ENCODE data around the gene TMEM144. TPM values are rescaled to one million over a fixed set of nuclear protein-coding genes. Genes with fewer than 3 reads are reported as not detected.

TMEM144 gene
- total RNA-seq, 4 donors from 2014 or later, result 3.7 to 9.3 (median 6.2) TPM

DNA sequence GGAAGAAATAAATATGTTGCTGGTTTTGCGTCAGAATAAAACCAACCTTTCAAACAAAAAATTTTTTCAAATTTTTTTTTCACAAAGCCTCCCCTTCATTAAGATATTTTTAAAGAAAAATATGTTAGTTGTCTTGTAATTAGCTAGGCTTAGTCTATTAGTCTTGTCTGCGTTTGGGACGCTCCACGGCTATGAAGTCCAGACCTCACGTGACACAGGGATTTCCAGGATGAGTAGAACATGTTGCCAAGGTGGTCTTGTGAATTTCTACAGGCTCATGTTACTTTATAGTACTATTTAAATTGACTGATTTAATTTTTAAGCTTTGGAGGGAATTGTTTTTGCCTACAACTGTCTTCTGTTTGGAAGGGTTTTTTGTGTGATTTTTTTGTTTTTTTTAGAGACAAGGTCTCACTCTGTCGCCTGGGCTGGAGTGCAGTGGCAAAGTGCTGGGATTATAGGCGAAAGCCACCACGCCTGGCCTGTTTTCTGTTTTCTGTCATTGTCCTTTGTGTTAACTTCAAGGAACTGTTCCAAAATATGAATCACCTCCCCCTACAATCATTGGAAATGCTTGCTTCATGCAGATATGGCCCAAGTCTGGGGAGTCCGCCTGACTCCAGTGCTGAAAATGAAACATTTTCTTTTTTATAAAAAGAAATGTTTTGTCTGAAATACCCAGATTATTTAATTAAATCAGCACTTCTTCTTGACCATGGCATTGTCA lies 26.2 kb downstream of the TMEM144 start:
- TF ChIP-seq POLR2A (IDR thresholded peaks at IDR 0.05), result no peak
- Histone ChIP-seq H3K36me3 (peaks cover 5% of the 10 kb centered on the region), H3K9me3 (no peaks in the 10 kb centered on the region), H3K4me3 (no peak overlapping the region), H3K27me3 (no peaks in the 10 kb centered on the region), H3K27ac (no peak overlapping the region), H3K4me1 (no peaks in the 10 kb centered on the region)
- 71% methylated on average over 9 of the region's 9 CpGs for WGBS
- no peak for DNase-seq (ENCODE audit: low spot score in 2 of 2)

DNA sequence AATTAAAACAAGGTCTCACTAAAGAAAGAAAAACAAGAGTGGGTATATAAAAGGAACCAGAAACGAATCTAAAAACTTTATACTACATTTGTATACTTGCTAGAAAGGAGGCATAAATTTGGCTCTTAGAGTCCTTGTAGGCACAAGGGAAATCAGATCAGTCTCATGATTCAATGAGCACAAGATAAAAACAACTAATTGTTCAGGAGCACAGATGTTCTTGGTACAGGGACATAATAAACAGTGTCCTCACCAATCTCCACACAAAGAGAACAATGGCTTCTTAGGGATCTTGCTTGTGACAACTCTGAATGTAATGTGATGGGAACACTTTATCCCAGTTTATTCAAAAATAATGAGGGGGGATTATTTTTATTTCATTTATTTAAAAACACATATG lies 28.3 kb downstream of the TMEM144 start:
- H3K4me1 ChIP-seq, result no peaks in the 10 kb centered on the region
- no peaks in the 10 kb centered on the region for H3K9me3 ChIP-seq
- DNase-seq (ENCODE audit: low spot score in 2 of 2), result no peak
- H3K27ac ChIP-seq, result no peak overlapping the region
- TF ChIP-seq EP300 (IDR thresholded peaks at IDR 0.05) (no peak), POLR2A (IDR thresholded peaks at IDR 0.05) (no peak), POLR2AphosphoS5 (IDR thresholded peaks at IDR 0.05) (no peak)
- TF ChIP-seq, protein P1, sequence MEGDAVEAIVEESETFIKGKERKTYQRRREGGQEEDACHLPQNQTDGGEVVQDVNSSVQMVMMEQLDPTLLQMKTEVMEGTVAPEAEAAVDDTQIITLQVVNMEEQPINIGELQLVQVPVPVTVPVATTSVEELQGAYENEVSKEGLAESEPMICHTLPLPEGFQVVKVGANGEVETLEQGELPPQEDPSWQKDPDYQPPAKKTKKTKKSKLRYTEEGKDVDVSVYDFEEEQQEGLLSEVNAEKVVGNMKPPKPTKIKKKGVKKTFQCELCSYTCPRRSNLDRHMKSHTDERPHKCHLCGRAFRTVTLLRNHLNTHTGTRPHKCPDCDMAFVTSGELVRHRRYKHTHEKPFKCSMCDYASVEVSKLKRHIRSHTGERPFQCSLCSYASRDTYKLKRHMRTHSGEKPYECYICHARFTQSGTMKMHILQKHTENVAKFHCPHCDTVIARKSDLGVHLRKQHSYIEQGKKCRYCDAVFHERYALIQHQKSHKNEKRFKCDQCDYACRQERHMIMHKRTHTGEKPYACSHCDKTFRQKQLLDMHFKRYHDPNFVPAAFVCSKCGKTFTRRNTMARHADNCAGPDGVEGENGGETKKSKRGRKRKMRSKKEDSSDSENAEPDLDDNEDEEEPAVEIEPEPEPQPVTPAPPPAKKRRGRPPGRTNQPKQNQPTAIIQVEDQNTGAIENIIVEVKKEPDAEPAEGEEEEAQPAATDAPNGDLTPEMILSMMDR (IDR thresholded peaks at IDR 0.05), result no peak
- H3K36me3 ChIP-seq, result peaks cover 5% of the 10 kb centered on the region
- WGBS, result 82% methylated on average over 1 of the region's 1 CpG
- H3K27me3 ChIP-seq, result no peaks in the 10 kb centered on the region
- no peak overlapping the region for H3K4me3 ChIP-seq

DNA sequence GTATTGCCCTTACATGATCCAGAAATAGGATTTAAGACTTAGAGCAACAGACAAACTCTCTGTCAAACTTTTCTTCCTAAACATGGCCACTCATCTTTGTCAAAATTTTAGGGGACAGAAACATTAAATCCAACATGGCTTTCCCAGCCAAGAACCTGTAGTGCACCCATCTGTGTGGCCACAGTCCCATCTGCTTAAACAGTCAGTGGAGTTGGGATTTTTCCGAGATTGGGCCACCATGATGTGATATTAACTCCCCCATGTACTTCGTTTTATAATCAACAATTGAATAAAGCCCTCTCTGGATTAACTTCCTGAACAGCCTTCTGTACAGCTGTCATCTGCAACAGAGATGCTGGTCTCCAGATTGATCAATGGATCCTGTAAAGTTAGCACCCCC lies 28.9 kb downstream of the TMEM144 start:
- no peaks in the 10 kb centered on the region for H3K9me3 ChIP-seq
- TF ChIP-seq, protein P1 (IDR thresholded peaks at IDR 0.05), result no peak
- TF ChIP-seq POLR2A (IDR thresholded peaks at IDR 0.05) (no peak), POLR2AphosphoS5 (IDR thresholded peaks at IDR 0.05) (no peak), EP300 (IDR thresholded peaks at IDR 0.05) (no peak)
- no peak overlapping the region for H3K4me3 ChIP-seq
- no peaks in the 10 kb centered on the region for H3K4me1 ChIP-seq
- DNase-seq (ENCODE audit: low spot score in 2 of 2), result no peak
- no peaks in the 10 kb centered on the region for H3K27me3 ChIP-seq
- peaks cover 5% of the 10 kb centered on the region for H3K36me3 ChIP-seq
- no peak overlapping the region for H3K27ac ChIP-seq
- 73% methylated on average over 2 of the region's 2 CpGs for WGBS

DNA sequence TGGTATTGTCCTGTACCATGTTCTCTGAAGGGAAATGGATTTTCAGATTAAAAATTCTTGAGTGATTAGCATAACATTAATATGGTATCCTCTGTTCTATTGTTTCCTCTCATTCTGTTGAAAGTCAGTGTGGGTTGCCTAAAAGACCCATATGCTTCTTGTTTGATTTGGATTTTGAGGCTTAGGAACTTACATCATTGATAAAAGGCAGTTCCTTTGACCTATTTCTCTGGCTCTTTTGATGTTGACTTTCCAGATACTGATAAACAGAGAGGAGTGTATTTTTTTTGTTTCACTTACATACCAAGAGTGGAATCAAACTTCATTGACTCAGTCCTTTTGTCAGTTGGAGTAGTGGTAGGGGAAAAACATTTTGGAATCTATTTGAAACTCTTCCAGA lies 32.8 kb downstream of the TMEM144 start:
- TF ChIP-seq POLR2AphosphoS5 (IDR thresholded peaks at IDR 0.05), result no peak
- TF ChIP-seq POLR2A (IDR thresholded peaks at IDR 0.05), result no peak
- H3K4me1 ChIP-seq, result no peaks in the 10 kb centered on the region
- H3K9me3 ChIP-seq, result no peaks in the 10 kb centered on the region
- H3K27ac ChIP-seq, result no peak overlapping the region
- no peaks in the 10 kb centered on the region for H3K27me3 ChIP-seq
- H3K36me3 ChIP-seq, result peaks cover 11% of the 10 kb centered on the region
- H3K4me3 ChIP-seq, result no peak overlapping the region
- DNase-seq (ENCODE audit: low spot score in 2 of 2), result no peak

DNA sequence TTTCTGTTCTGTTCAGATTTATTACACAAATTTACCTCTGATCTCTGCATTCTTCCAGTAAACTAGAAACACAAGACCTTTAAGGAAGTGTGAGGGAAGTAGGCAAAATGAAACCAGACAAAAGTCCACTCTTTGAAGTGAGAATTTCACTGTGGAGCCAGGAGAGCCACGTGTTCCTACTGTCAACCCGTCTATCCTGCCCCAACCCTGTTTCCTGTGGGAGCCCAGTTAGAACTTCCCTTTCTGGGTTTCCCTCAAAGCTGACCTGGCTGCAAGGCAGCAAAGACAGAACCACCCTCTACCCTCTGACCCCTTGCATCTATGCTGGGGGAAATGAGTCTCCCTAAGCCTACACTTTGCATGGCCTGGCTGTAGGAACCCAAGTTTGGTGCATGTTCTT lies 40.0 kb downstream of the TMEM144 start:
- Histone ChIP-seq H3K9me3 (no peaks in the 10 kb centered on the region), H3K4me3 (no peak overlapping the region), H3K27ac (no peak overlapping the region), H3K36me3 (peaks cover 5% of the 10 kb centered on the region), H3K27me3 (no peaks in the 10 kb centered on the region), H3K4me1 (no peaks in the 10 kb centered on the region)
- no peak for DNase-seq (ENCODE audit: low spot score in 2 of 2)
- TF ChIP-seq, protein P1 (IDR thresholded peaks at IDR 0.05), result no peak
- TF ChIP-seq POLR2AphosphoS5 (IDR thresholded peaks at IDR 0.05) (no peak), POLR2A (IDR thresholded peaks at IDR 0.05) (no peak), EP300 (IDR thresholded peaks at IDR 0.05) (no peak)
- WGBS, result 35% methylated on average over 2 of the region's 2 CpGs

DNA sequence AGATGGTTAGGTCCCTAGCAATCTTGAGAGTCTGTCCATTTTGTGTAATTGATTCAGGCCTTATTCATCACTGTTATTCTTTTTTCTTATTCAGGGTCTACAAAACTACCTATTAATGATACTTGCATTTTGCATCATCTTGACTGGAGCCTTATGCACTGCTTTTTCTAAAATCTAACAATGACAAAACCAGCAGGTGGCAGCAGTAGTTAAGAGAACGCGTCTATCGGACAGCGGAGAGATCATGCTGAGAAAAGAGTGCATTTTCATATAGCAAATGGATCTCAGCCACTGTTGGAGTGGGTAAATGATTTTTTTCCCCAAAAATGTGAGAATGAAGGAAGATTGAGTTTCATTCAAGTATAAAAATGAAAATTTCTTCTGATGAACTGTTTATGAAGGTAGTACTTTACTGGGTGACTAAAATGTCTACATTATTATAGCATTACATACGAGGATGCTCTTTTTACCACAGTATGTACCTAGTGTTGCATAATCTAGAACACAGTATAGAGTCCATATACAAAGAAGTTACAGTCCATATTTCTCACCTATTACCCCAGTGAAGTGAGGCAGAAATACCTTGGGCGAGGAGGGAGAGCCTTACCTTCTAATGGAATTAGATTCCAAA lies 43.2 kb downstream of the TMEM144 start:
- DNase-seq (ENCODE audit: low spot score in 2 of 2), result no peak
- H3K4me3 ChIP-seq, result no peak overlapping the region
- H3K4me1 ChIP-seq, result no peaks in the 10 kb centered on the region
- WGBS, result 30% methylated on average over 6 of the region's 6 CpGs
- no peak overlapping the region for H3K27ac ChIP-seq
- no peaks in the 10 kb centered on the region for H3K9me3 ChIP-seq
- TF ChIP-seq, protein P1 (IDR thresholded peaks at IDR 0.05), result peak in 1 of 2 donors; percentile 28
- no peak for TF ChIP-seq POLR2A (IDR thresholded peaks at IDR 0.05)
- TF ChIP-seq POLR2AphosphoS5 (IDR thresholded peaks at IDR 0.05), result no peak
- no peaks in the 10 kb centered on the region for H3K27me3 ChIP-seq
- H3K36me3 ChIP-seq, result no peaks in the 10 kb centered on the region
